ENCODE data around the gene THRAP3. TPM values are rescaled to one million over a fixed set of nuclear protein-coding genes. Genes with fewer than 3 reads are reported as not detected.
"Not testable (repeated sequence)": the region's sequence is repeated elsewhere in the genome, so short reads cannot be mapped to it uniquely, and the experiment has no call there.

THRAP3 gene
- total RNA-seq, 1 donor from 2014 or later = 72.0 TPM

GRCh38 chr1:36206323-36206858 is 17.9 kb upstream of the THRAP3 start:
- no peak for ATAC-seq

GRCh38 chr1:36207339-36207738 is 16.9 kb upstream of the THRAP3 start:
- no peak for ATAC-seq

GRCh38 chr1:36208978-36209703 is 15.1 kb upstream of the THRAP3 start:
- ATAC-seq = no peak

GRCh38 chr1:36211307-36211706 is 12.9 kb upstream of the THRAP3 start:
- no peak for ATAC-seq

GRCh38 chr1:36211841-36212240 is 12.4 kb upstream of the THRAP3 start:
- ATAC-seq = peak; percentile 88

- peak; percentile 59 for ATAC-seq
These were observed 11.5 kb upstream of the THRAP3 start for GRCh38 chr1:36212782-36213181.

- ATAC-seq = peak; percentile 49
These were observed 6.6 kb upstream of the THRAP3 start for GRCh38 chr1:36217670-36218069.

- not testable (repeated sequence) for ATAC-seq
These were observed 2.3 kb upstream of the THRAP3 start for GRCh38 chr1:36221901-36222300.

GRCh38 chr1:36222481-36223380 is 1.5 kb upstream of the THRAP3 start:
- no peak for ATAC-seq

- ATAC-seq = no peak
These were observed 755 bp upstream of the THRAP3 start for GRCh38 chr1:36223381-36223995.

- peak; percentile 66 for ATAC-seq
These were observed 467 bp downstream of the THRAP3 start for GRCh38 chr1:36224537-36225282.

GRCh38 chr1:36225283-36225899 is 1.1 kb downstream of the THRAP3 start:
- no peak for ATAC-seq

- ATAC-seq = not testable (repeated sequence)
These were observed 6.0 kb downstream of the THRAP3 start for GRCh38 chr1:36230279-36230678.

GRCh38 chr1:36231191-36231590 is 6.9 kb downstream of the THRAP3 start:
- ATAC-seq = peak; percentile 48

- no peak for ATAC-seq
These were observed 8.2 kb downstream of the THRAP3 start for GRCh38 chr1:36232212-36233095.

- ATAC-seq = no peak
These were observed 12.1 kb downstream of the THRAP3 start for GRCh38 chr1:36236302-36236701.

GRCh38 chr1:36238433-36238832 is 14.2 kb downstream of the THRAP3 start:
- ATAC-seq = no peak

GRCh38 chr1:36239941-36240637 is 15.8 kb downstream of the THRAP3 start:
- ATAC-seq = peak; percentile 59

- no peak for ATAC-seq
These were observed 23.3 kb downstream of the THRAP3 start for GRCh38 chr1:36247538-36247937.

Data from esophagus mucosa (tissue), 1 donor.